OCI-LY7 (cell line): ENCODE measurements around the gene IZUMO1. TPM values are rescaled to one million over a fixed set of nuclear protein-coding genes. Genes with fewer than 3 reads are reported as not detected.

Experiments used
- Bru-seq: library from RNA; stranded (reverse); fragments of 400-500 nt; gene quantifications from one replicate; lab custom pipeline; 2021; lab: Mats Ljungman, UMichigan
- BruChase-seq, 2 experiments: library from RNA; stranded (reverse); fragments of 400-500 nt; gene quantifications; one replicate each; lab custom pipeline; 2021; lab: Mats Ljungman, UMichigan
- BruUV-seq: library from RNA; stranded (reverse); fragments of 400-500 nt; replicated peaks from 2 replicates; lab custom pipeline; 2021; lab: Mats Ljungman, UMichigan
- CTCF ChIA-PET: fragments of 300-600 bp; sonication (Branson Sonifier 250); formaldehyde crosslinking; loops from one replicate; lab custom pipeline; 2022; ENCODE audit warnings: antibody characterized with exemption; ENCODE audit not compliant: unreplicated experiment; lab: Charles Lee
- POLR2A ChIA-PET: fragments of 300-600 bp; sonication (Branson Sonifier 250); formaldehyde crosslinking; loops from one replicate; lab custom pipeline; 2022; ENCODE audit warnings: antibody characterized with exemption; lab: Charles Lee
- DNase-seq: peaks from one replicate; pipeline ENCODE4 v3.0.0-alpha.2; 2015; ENCODE audit warnings: low spot score
- H2AFZ ChIP-seq: fragments of 200-600 bp; sonication (generic), shearing (Covaris generic); 2 replicates; pipeline ENCODE4 v1.6.1; 2014; ENCODE audit warnings: mild to moderate bottlenecking, antibody characterized with exemption, low read length, moderate library complexity
- H3K27ac ChIP-seq: fragments of 200-600 bp; sonication (generic); 2 replicates; pipeline ENCODE4 v1.5.1; 2014; ENCODE audit warnings: mixed run types, low read depth, mild to moderate bottlenecking, moderate library complexity, low read length, inconsistent platforms; ENCODE audit not compliant: poor library complexity, severe bottlenecking
- H3K36me3 ChIP-seq: fragments of 200-600 bp; sonication (generic); 2 replicates; pipeline ENCODE4 v1.6.1; 2014; ENCODE audit warnings: mild to moderate bottlenecking, antibody characterized with exemption, low read length, moderate library complexity, mixed read lengths; ENCODE audit not compliant: insufficient read depth
- H3K4me1 ChIP-seq: fragments of 200-600 bp; sonication (generic); 2 replicates; pipeline ENCODE4 v1.5.1; 2014; ENCODE audit warnings: mild to moderate bottlenecking, low read length; ENCODE audit not compliant: insufficient read depth, poor library complexity, severe bottlenecking
- H3K4me2 ChIP-seq: fragments of 200-600 bp; sonication (generic); 2 replicates; pipeline ENCODE4 v1.6.1; 2014; ENCODE audit warnings: mild to moderate bottlenecking, low read length
- H3K4me3 ChIP-seq: fragments of 200-600 bp; sonication (generic); 2 replicates; pipeline ENCODE4 v1.5.1; 2014; ENCODE audit warnings: mild to moderate bottlenecking, low read depth, low read length; ENCODE audit not compliant: poor library complexity, severe bottlenecking
- H3K79me2 ChIP-seq: fragments of 200-600 bp; sonication (generic); 2 replicates; pipeline ENCODE4 v1.6.1; 2016; ENCODE audit warnings: low read depth, mild to moderate bottlenecking, low read length, moderate library complexity, mixed read lengths; ENCODE audit not compliant: insufficient read depth
- H3K9me2 ChIP-seq: fragments of 200-600 bp; sonication (generic); 2 replicates; pipeline ENCODE4 v1.6.1; 2016; ENCODE audit warnings: mild to moderate bottlenecking, low read length, mixed read lengths; ENCODE audit not compliant: insufficient read depth
- H3K9me3 ChIP-seq: fragments of 200-600 bp; sonication (generic); 2 replicates; pipeline ENCODE4 v1.6.1; 2014; ENCODE audit warnings: mild to moderate bottlenecking, mixed run types, low read length, mixed read lengths
- H4K20me1 ChIP-seq: fragments of 200-600 bp; sonication (generic); 2 replicates; pipeline ENCODE4 v1.6.1; 2014; ENCODE audit warnings: mild to moderate bottlenecking, antibody characterized with exemption, low read length, moderate library complexity, mixed read lengths; ENCODE audit not compliant: insufficient read depth
- CTCF ChIP-seq: fragments of 200-600 bp; sonication (generic); conservative IDR thresholded peaks from 2 replicates; pipeline ENCODE4 v1.5.1; 2014; ENCODE audit warnings: mild to moderate bottlenecking, antibody characterized with exemption, low read length, moderate library complexity, mixed read lengths
- EZH2phosphoT487 ChIP-seq: fragments of 200-600 bp; sonication (generic); IDR thresholded peaks from 2 replicates; pipeline ENCODE4 v1.6.1; 2018; ENCODE audit warnings: low read depth, borderline replicate concordance, mild to moderate bottlenecking, mixed run types, antibody characterized with exemption, low read length, moderate library complexity, mixed read lengths
- intact Hi-C: fragments of 100-400 bp; cut with micrococcal nuclease; formaldehyde crosslinking; loops from one replicate; pipeline ENCODE4 v1.10.0; 2022; ENCODE audit not compliant: unreplicated experiment
- long read RNA-seq: library from polyadenylated mRNA; stranded (forward); transcript quantifications from one replicate; pipeline ENCODE4 v2.0.0, GENCODE V29; 2022
- total RNA-seq, 2 experiments: library from RNA; depleted of rRNA in 1 of 2; stranded (reverse); fragments of >200 nt in 1 of 2; shearing (Covaris generic) in 1 of 2; gene quantifications; 2 replicates each; pipeline ENCODE4 v1.2.3, GENCODE V29; 2014 to 2022

Gene IZUMO1
- total RNA-seq (2014; rRNA removed; shearing (Covaris generic)), result not detected in 2 replicates
- total RNA-seq (2022), result not detected in 2 replicates
- Bru-seq, nascent RNA, result percentile 12 among the genes with signal in this experiment
- percentile 16 among the genes with signal in this experiment for BruChase-seq, experiment 1, labeled RNA remaining after a 6-hour chase
- BruChase-seq, experiment 2, labeled RNA remaining after a 2-hour chase, result percentile 12 among the genes with signal in this experiment
- long read RNA-seq, result 0 reads

- Histone ChIP-seq H4K20me1 (no peaks in the 10 kb centered on the region), H3K36me3 (no peaks in the 10 kb centered on the region), H3K4me2 (peak within 1 kb of the TSS; percentile 41), H3K4me3 (peak within 1 kb of the TSS; percentile 58), H3K9me2 (no peaks in the 10 kb centered on the region), H3K4me1 (peaks cover 5% of the 10 kb centered on the region), H3K27ac (no peak within 1 kb of the TSS), H3K79me2 (no peaks in the 10 kb centered on the region), H2AFZ (peak within 1 kb of the TSS; percentile 51), H3K9me3 (no peaks in the 10 kb centered on the region)
- TF ChIP-seq EZH2phosphoT487 (no peak), CTCF (no peak)
- ChIA-PET CTCF (no interaction called here), POLR2A (interaction anchor here (0.5 kb wide), 1 partner anchor 15 kb away, joined by 4 read pairs; no protein-coding TSS in a partner anchor)
- BruUV-seq, result no TSS peak
- intact Hi-C loops, result no loop called here
- DNase-seq, result peak; percentile 77
Measured at GRCh38 chr19:48746738-48747575, at the start of gene IZUMO1. Gene IZUMO1, minus strand, starts transcription at chr19:48746909. Its CDS starts 1,050 bp downstream, at chr19:48745859.

- no peak overlapping the region for H3K4me2 ChIP-seq
- no peaks in the 10 kb centered on the region for H3K79me2 ChIP-seq
- H3K9me2 ChIP-seq, result no peaks in the 10 kb centered on the region
- no peaks in the 10 kb centered on the region for H3K36me3 ChIP-seq
- H4K20me1 ChIP-seq, result no peaks in the 10 kb centered on the region
- no TSS peak for BruUV-seq
- no peaks in the 10 kb centered on the region for H3K9me3 ChIP-seq
- H3K27ac ChIP-seq, result no peak overlapping the region
- no peak overlapping the region for H3K4me3 ChIP-seq
- POLR2A ChIA-PET, result interaction anchor here (0.5 to 1.5 kb wide), 2 partner anchors 41 to 92 kb away, joined by 5 to 6 read pairs; partner anchors contain the start of gene HSD17B14
- CTCF ChIA-PET, result interaction anchor here (0.6 to 1.1 kb wide), 3 partner anchors 16 to 174 kb away, joined by 3 to 5 read pairs (median 4); no protein-coding TSS in a partner anchor
- no peak for DNase-seq
- intact Hi-C loops, result loop anchor here (1.0 to 2.0 kb wide), 2 partner anchors 40 to 175 kb away; no protein-coding TSS in a partner anchor
- no peak overlapping the region for H2AFZ ChIP-seq
- H3K4me1 ChIP-seq, result peaks cover 5% of the 10 kb centered on the region
- no peak for TF ChIP-seq EZH2phosphoT487
- TF ChIP-seq CTCF, result no peak
Measured at GRCh38 chr19:48795685-48796070, 49.0 kb upstream of the IZUMO1 start.
